A549 (cell line): ENCODE data around the gene ZNF467. TPM values are rescaled to one million over a fixed set of nuclear protein-coding genes. Genes with fewer than 3 reads are reported as not detected.

Source experiments
- ATAC-seq, 2 experiments: fragments of 200-7000 bp in 1 of 2; fragments of >200 bp in 1 of 2; cut with Nextera tagmentation in 1 of 2; cut with Tn5 transposase in 1 of 2; 3 replicates each; pipeline versions ENCODE4 v1.8.0 to v1.9.1; 2018 to 2020; ENCODE audit warnings: mild to moderate bottlenecking in 1 of 2, moderate library complexity in 1 of 2
- CTCF ChIA-PET: fragments of 300-600 bp; sonication (Branson Sonifier 250); formaldehyde crosslinking; extraction: SDS; loops from one replicate; lab custom pipeline; 2021; ENCODE audit warnings: antibody characterized with exemption, inconsistent platforms; lab: Yijun Ruan, JAX
- POLR2A ChIA-PET: fragments of 350-600 bp; formaldehyde crosslinking; extraction: SDS; loops from one replicate; lab custom pipeline; 2021; ENCODE audit warnings: antibody characterized with exemption, inconsistent platforms; lab: Yijun Ruan, JAX
- DNase-seq, 2 experiments: peaks; one replicate each; pipeline versions ENCODE4 v3.0.0 to v3.0.0-alpha.2; 2011 to 2016; ENCODE audit warnings: low read depth in 1 of 2, low spot score in 1 of 2
- FAIRE-seq: peaks from 2 replicates; lab custom pipeline; 2011; peaks lifted over from hg19 to GRCh38; lab: Jason Lieb, UNC
- H3K27ac ChIP-seq, 2 experiments: fragments of >200 bp; sonication (Bioruptor Twin); formaldehyde crosslinking; 3 replicates each; pipeline ENCODE4 v1.5.1; 2016 to 2017
- H3K4me1 ChIP-seq: fragments of >200 bp; sonication (Bioruptor Twin); formaldehyde crosslinking; 3 replicates; pipeline ENCODE4 v1.6.1; 2016
- H3K4me2 ChIP-seq: fragments of >200 bp; sonication (Bioruptor Twin); formaldehyde crosslinking; 3 replicates; pipeline ENCODE4 v1.6.1; 2016
- H3K4me3 ChIP-seq: fragments of >200 bp; sonication (Bioruptor Twin); formaldehyde crosslinking; 3 replicates; pipeline ENCODE4 v1.5.1; 2016
- H3K9me3 ChIP-seq: fragments of >200 bp; sonication (Bioruptor Twin); formaldehyde crosslinking; 3 replicates; pipeline ENCODE4 v1.6.1; 2016
- ATOH8 ChIP-seq: fragments of 250-450 bp; sonication (Bioruptor Pico); IDR thresholded peaks from 2 replicates; pipeline ENCODE4 v1.5.0; 2020; ENCODE audit warnings: low read depth, mild to moderate bottlenecking, moderate library complexity
- CBX8 ChIP-seq: fragments of 200-600 bp; sonication (generic); IDR thresholded peaks from 2 replicates; pipeline ENCODE4 v1.6.1; 2016
- CEBPB ChIP-seq, 2 experiments: fragments of >200 bp in 1 of 2; sonication (Bioruptor Twin) in 1 of 2; formaldehyde crosslinking in 1 of 2; IDR thresholded peaks; 2 replicates each; pipeline ENCODE4 v1.6.1; 2012 to 2016
- CHD4 ChIP-seq: fragments of 200-600 bp; sonication (generic); IDR thresholded peaks from 2 replicates; pipeline ENCODE4 v1.6.1; 2016; ENCODE audit warnings: antibody characterized with exemption, mild to moderate bottlenecking, borderline replicate concordance
- CTCF ChIP-seq: fragments of >200 bp; sonication (Bioruptor Twin); formaldehyde crosslinking; IDR thresholded peaks from 3 replicates; pipeline ENCODE4 v1.5.1; 2016
- ELK1 ChIP-seq: fragments of 150-350 bp; IDR thresholded peaks from 2 replicates; pipeline ENCODE4 v1.6.1; 2014; ENCODE audit warnings: low read depth, mild to moderate bottlenecking, low read length
- FOSL2 ChIP-seq, 2 experiments: fragments of 450-650 bp in 1 of 2; fragments of >200 bp in 1 of 2; sonication (Bioruptor Twin) in 1 of 2; formaldehyde crosslinking; IDR thresholded peaks; 2 replicates each; pipeline versions ENCODE4 v1.5.0 to v1.6.1; 2016 to 2020; ENCODE audit warnings: mild to moderate bottlenecking in 1 of 2, moderate library complexity in 1 of 2
- HEYL ChIP-seq: fragments of 250-450 bp; sonication (Bioruptor Pico); IDR thresholded peaks from 2 replicates; pipeline ENCODE4 v1.8.0; 2021; ENCODE audit warnings: mild to moderate bottlenecking, moderate library complexity
- HMGXB4 ChIP-seq: fragments of 250-450 bp; sonication (Bioruptor Pico); IDR thresholded peaks from 2 replicates; pipeline ENCODE4 v1.5.0; 2021; ENCODE audit warnings: mild to moderate bottlenecking, moderate library complexity, borderline replicate concordance
- HOXB5 ChIP-seq: fragments of 250-450 bp; sonication (Bioruptor Pico); IDR thresholded peaks from 2 replicates; pipeline ENCODE4 v1.5.0; 2020; ENCODE audit warnings: mild to moderate bottlenecking, moderate library complexity
- JUNB ChIP-seq: fragments of >200 bp; sonication (Bioruptor Twin); formaldehyde crosslinking; IDR thresholded peaks from 2 replicates; pipeline ENCODE4 v1.6.1; 2016
- KDM5A ChIP-seq: fragments of 200-600 bp; sonication (generic); IDR thresholded peaks from 2 replicates; pipeline ENCODE4 v1.6.1; 2016; ENCODE audit warnings: antibody characterized with exemption, mild to moderate bottlenecking
- NR3C1 ChIP-seq: fragments of >200 bp; sonication (Bioruptor Twin); formaldehyde crosslinking; IDR thresholded peaks from 3 replicates; pipeline ENCODE4 v1.6.1; 2017
- RARB ChIP-seq: fragments of 250-450 bp; sonication (Bioruptor Pico); IDR thresholded peaks from 2 replicates; pipeline ENCODE4 v1.8.0; 2021; ENCODE audit warnings: mild to moderate bottlenecking, moderate library complexity
- REST ChIP-seq: fragments of 200-600 bp; sonication (generic); IDR thresholded peaks from 2 replicates; pipeline ENCODE4 v1.6.1; 2016; ENCODE audit warnings: antibody characterized with exemption, mild to moderate bottlenecking, moderate library complexity
- WGBS: methylation state at CpG from one replicate; pipeline ENCODE4 v1.1.6; 2017; ENCODE audit errors: missing lambda C conversion rate; 5-methylcytosine and 5-hydroxymethylcytosine counted together
- polyA plus RNA-seq, 4 experiments: library from polyadenylated mRNA; depleted of rRNA in 3 of 4; stranded (reverse); fragments of >200 nt; fragmentation: RNase III in 1 of 4; extraction: RNeasy Plus Mini Kit Qiagen cat#74134 plus additional on column Dnase treatment in 1 of 4; gene quantifications; 2 replicates in 3 of 4; 3 replicates in 1 of 4; pipeline ENCODE4 v1.2.3, GENCODE V29; 2011 to 2017

Gene ZNF467
- polyA plus RNA-seq, 2 of the 4 experiments (the other 2 are of a cell fraction): 3.1 to 3.3 TPM

GRCh38 chr7:149766135-149766675 lies 7.2 kb downstream of the ZNF467 start (continued):
- no peak for TF ChIP-seq ATOH8 (CRISPR knock-in tag)
- TF ChIP-seq JUNB: no peak
- no peak for TF ChIP-seq CEBPB (IDR thresholded peaks at IDR 0.05)
- no peak for TF ChIP-seq HMGXB4 (CRISPR knock-in tag)
- no peak for TF ChIP-seq ELK1
- no peak for TF ChIP-seq HEYL (CRISPR knock-in tag)

GRCh38 chr7:149765399-149766121 lies 7.8 kb downstream of the ZNF467 start:
- Histone ChIP-seq H3K4me3 (no peak overlapping the region), H3K4me2 (no peak overlapping the region), H3K27ac (no peak overlapping the region), H3K4me1 (no peaks in the 10 kb centered on the region), H3K9me3 (no peaks in the 10 kb centered on the region)
- WGBS: 94% methylated on average over 73 of the region's 76 CpGs
- ChIA-PET CTCF (interaction anchor here (4.0 kb wide), 1 partner anchor 23 kb away, joined by 12 read pairs; no protein-coding TSS in a partner anchor), POLR2A (no interaction called here)
- no peak for DNase-seq
- TF ChIP-seq KDM5A (no peak), HMGXB4 (CRISPR knock-in tag) (no peak), RARB (CRISPR knock-in tag) (no peak), NR3C1 (no peak), CBX8 (no peak), JUNB (no peak), CHD4 (no peak), HOXB5 (CRISPR knock-in tag) (no peak), REST (no peak), FOSL2 (IDR thresholded peaks at IDR 0.05) (no peak), FOSL2 (CRISPR knock-in tag; IDR thresholded peaks at IDR 0.05) (no peak), CEBPB (IDR thresholded peaks at IDR 0.05) (no peak), CTCF (no peak), ATOH8 (CRISPR knock-in tag) (no peak)
- ATAC-seq: no peak
- no peak for FAIRE-seq
